NAMALWA (cell line): ENCODE results near the gene RPL5.
A peak's percentile ranks its signal among the peaks of the same experiment; 100 is the strongest.

Experiments used
- DNase-seq: peaks from one replicate; pipeline ENCODE4 v3.0.0-alpha.2; 2015; ENCODE audit warnings: low spot score

The RPL5 gene

GRCh38 chr1:92831762-92832536 is at the start of gene RPL5:
TSS of gene RPL5 (plus strand) at chr1:92832040. CDS start at chr1:92832115, 75 bp downstream.
- peak; percentile 98 for DNase-seq

DNA sequence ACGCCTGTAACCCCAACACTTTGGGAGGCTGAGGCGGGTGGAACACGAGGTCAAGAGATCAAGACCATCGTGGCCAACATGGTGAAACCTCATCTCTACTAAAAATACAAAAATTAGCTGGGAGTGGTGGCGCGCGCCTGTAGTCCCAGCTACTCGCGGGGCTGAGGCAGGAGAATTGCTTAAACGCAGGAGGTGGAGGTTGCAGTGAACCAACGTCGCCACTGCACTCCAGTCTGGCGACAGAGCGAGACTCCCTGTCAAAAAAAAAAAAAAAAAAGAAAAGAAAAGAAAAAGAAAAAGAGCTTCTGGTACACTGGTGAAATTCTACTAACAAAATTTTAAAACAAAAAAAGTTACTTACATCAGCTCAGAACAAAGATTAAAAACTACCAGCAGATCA is 48.3 kb upstream of the RPL5 start:
- peak; percentile 32 for DNase-seq

- DNase-seq, result peak; percentile 53
These were observed 47.7 kb upstream of the RPL5 start for GRCh38 chr1:92784021-92784638.

DNA sequence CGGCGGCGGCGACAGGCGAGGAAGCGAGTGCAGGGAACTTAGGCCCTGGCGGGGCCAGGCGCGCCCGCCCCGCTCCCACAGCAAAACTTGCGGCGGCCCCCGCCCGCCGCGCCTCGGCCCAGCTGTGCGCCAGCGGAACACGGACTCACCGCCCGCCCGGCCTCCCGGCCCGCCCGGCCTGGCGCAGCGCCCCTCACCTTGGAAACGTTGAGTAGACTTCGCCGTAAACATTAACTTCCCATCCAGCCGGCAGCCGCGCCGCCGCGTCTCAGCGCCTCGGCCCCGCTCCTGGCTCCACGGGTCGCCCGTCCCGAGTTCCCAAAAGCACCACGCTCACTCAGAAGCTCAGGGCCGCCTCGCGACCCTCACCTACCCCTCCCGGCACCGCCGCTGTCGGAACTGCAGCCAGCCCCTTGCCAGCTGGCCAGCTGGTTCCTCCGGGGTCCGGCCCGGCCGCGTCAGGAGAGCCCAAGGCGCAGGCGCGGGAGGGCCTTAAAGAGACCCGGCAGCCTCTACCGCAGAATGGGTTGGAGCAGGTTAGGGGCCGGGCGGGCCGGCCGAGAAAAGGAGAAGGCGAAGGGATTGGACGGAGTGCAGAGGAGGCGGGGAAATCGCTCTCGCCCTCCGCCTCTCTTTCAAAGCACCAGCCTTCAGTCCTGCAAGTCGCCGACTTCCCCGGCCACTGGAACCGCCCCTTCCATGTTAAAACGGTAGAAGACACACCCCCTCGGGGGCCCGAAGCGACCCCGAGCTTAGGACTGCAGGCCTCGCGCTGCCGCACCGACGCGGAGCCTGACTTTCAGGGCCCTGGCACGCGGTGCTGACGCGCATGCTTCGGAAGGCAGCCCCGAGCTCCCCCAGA is 47.0 kb upstream of the RPL5 start, which contains the start of gene EVI5:
EVI5 (minus strand) TSS at position 470 of the 862 bp plus-strand sequence. CDS start 48,562 bp downstream, outside the sequence.
- peak; percentile 99 for DNase-seq

- DNase-seq, result no peak
These were observed 45.5 kb upstream of the RPL5 start for GRCh38 chr1:92786111-92786901.

- no peak for DNase-seq
These were observed 41.8 kb upstream of the RPL5 start for GRCh38 chr1:92790081-92790480.

- DNase-seq, result no peak
These were observed 41.0 kb upstream of the RPL5 start for GRCh38 chr1:92790867-92791266.

DNA sequence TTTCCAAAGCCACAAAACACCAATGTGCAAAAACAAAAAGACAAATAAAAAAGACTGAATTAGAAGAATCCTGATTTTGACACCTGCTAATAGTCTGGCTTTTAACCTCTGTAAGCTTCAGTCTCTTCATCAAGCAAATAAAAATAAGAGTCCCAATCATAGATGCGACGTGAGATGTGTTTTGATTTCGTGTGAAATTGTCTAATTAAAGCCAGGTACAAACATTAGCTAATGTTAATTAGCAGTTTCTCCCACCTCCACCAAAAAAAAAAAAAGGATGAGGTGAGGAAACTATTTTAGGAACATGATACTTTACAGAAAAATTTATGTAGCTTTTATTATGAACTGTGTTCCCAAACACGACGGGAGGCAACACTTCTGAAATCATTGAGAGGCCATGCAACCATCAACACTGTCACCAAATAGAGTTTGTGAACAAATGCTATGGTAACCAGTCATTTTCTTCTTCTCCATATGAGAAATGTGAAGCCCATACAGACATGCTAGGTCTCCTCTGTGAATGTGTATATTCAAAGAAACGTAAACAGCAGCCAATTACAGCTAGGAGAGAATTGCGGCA is 40.3 kb upstream of the RPL5 start:
- no peak for DNase-seq

DNA sequence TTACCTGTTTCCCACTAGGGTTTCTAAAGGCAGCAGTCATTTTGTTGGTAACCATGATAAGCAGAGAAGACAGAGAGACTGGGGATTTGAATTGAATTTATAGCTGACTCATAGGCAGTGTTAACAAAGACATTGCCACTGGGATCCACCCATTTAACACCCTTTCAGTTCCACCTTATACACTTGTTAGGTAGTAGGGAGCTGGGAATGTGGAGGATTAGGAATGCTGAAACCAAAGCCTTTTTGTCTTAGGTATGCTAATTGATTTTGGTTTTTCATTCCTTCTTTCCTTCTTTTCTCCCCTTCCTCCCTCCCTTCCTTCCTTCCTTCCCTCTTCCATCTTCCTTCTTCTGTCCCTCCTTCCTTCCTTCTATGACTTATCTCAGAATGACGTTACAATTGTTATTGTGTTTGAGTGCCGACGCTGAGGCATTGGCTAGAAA is 39.5 kb upstream of the RPL5 start:
- DNase-seq, result no peak

- DNase-seq, result no peak
These were observed 36.7 kb upstream of the RPL5 start for GRCh38 chr1:92795166-92795565.

DNA sequence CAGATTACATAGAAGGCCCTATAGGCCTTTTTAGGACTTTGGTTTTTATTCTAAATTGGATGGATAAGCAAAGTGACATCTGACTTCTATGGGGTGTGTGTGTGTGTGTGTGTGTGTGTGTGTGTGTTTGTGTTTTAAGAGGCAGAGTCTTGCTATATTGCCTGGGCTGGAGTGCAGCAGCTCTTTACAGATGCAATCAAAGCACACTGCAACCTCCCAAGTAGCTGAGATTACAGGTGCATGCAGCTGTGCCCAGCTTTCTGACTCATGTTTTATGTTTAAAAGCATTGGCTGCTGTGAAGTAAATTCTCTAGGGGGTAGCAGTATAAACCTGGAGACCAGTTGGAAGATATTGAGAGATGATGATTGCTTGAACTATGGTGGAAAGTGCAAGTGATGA is 34.5 kb upstream of the RPL5 start:
- no peak for DNase-seq

- DNase-seq, result no peak
These were observed 33.9 kb upstream of the RPL5 start for GRCh38 chr1:92797961-92798360.

GRCh38 chr1:92803140-92803887 is 28.5 kb upstream of the RPL5 start:
- DNase-seq, result no peak

- peak; percentile 54 for DNase-seq
These were observed 27.1 kb upstream of the RPL5 start for GRCh38 chr1:92804721-92805201.

- no peak for DNase-seq
These were observed 26.6 kb upstream of the RPL5 start for GRCh38 chr1:92805216-92805615.

GRCh38 chr1:92808381-92808780 is 23.5 kb upstream of the RPL5 start:
- DNase-seq, result no peak

- DNase-seq, result no peak
These were observed 15.1 kb upstream of the RPL5 start for GRCh38 chr1:92816732-92817131.

DNA sequence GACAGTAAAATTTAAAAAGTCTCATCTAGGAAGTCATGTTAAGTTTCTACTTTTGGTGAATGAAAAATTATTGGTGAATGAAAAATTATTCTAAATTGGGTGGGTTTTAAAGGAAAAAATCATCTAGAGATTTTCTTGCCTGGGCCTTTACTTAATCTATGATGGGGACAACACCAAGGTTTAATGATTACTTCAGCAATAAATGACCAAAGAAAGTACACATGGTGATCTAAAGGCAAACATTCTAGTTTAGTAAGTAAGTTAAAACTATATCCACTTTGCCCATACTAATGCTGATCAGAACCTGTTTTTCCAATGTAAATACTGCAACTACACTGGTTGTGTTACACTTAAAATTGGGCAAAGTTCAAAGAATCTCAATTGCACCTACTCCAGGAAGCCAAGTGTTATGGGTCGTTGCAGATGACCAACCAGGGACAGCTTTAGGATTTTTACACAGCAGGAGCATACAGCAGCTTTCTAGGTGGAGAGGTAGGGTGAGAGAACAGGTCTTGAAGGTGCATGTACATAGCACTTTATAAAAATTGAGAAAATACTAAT is 14.6 kb upstream of the RPL5 start:
- no peak for DNase-seq

DNA sequence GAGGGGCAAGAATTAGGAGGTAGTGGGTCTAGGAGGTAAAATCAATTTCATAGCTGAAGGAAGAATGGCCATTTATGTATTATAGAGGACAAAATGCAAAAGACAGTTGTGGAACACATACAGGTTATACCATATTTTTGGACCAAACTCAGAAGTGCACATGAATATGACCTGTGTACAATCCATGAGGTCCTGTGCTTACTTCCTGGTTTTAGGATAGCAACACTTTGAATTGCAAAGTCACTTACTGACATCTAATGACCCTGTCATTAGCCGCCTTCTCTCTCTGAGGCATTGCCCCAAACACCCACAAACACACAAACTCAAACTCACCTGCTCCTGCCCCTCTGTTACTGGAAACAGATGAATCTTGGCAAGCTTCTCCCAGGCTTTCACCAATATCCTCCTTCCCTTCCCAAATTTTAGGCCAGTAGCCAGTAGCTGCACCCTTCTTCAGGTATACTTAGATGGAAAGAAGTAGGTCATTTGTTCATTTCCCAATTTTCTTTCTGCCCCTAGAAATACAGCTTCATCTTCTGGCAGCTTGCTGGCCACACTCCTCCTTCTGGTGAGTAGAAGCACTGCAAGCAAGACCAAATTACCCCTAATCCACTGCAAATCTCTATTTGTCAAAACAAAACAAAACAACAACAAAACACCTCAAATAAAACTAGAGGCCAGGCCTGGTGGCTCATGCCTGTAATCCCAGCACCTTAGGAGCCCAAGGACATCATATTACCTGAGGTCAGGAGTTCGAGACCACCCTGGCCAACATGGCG is 13.7 kb upstream of the RPL5 start:
- DNase-seq, result peak; percentile 65
